ENCODE results near the gene PHF24.

PHF24 gene

GRCh38 chr9:35028341-35028740, 70.3 kb downstream of the PHF24 start:
- no peak overlapping the region for H3K4me3 ChIP-seq (ENCODE audit: low read depth, low read length)
- TF ChIP-seq, protein P1, sequence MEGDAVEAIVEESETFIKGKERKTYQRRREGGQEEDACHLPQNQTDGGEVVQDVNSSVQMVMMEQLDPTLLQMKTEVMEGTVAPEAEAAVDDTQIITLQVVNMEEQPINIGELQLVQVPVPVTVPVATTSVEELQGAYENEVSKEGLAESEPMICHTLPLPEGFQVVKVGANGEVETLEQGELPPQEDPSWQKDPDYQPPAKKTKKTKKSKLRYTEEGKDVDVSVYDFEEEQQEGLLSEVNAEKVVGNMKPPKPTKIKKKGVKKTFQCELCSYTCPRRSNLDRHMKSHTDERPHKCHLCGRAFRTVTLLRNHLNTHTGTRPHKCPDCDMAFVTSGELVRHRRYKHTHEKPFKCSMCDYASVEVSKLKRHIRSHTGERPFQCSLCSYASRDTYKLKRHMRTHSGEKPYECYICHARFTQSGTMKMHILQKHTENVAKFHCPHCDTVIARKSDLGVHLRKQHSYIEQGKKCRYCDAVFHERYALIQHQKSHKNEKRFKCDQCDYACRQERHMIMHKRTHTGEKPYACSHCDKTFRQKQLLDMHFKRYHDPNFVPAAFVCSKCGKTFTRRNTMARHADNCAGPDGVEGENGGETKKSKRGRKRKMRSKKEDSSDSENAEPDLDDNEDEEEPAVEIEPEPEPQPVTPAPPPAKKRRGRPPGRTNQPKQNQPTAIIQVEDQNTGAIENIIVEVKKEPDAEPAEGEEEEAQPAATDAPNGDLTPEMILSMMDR (IDR thresholded peaks at IDR 0.05; ENCODE audit: insufficient read depth, low read depth, low read length, missing control alignments): no peak
- no peak for DNase-seq (ENCODE audit: low read depth)

DNA sequence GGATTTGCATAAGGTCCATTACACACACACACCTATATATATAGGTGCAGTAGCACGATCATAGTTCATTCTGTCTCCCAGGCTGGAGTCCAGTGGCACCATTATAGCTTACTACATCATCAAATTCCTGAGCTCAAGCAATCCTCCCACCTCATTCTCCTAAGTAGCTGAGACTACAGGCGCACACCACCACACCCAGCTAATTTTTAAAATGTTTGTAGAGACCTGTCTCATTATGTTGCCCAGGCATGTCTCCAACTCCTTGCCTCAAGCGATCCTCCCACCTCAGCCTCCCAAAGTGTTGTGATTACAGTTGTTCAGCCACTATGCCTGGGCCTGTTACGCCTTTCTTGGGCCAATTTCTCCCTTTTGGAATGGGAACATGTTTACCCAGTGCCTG, 71.2 kb downstream of the PHF24 start:
- no peak for DNase-seq (ENCODE audit: low read depth)
- no peak overlapping the region for H3K4me3 ChIP-seq (ENCODE audit: low read depth, low read length)
- TF ChIP-seq, protein P1 (IDR thresholded peaks at IDR 0.05; ENCODE audit: insufficient read depth, low read depth, low read length, missing control alignments): no peak

GRCh38 chr9:35029852-35030251, 71.8 kb downstream of the PHF24 start:
- TF ChIP-seq, protein P1 (IDR thresholded peaks at IDR 0.05; ENCODE audit: insufficient read depth, low read depth, low read length, missing control alignments): no peak
- DNase-seq (ENCODE audit: low read depth): no peak

More at GRCh38 chr9:35029852-35030251, 71.8 kb downstream of the PHF24 start:
- no peak overlapping the region for H3K4me3 ChIP-seq (ENCODE audit: low read depth, low read length)
